Activated T-helper 1 cell treated with anti-CD3 and anti-CD28 coated beads, Interleukin-12 subunit alpha, Interleukin-12 subunit beta, Interleukin-2, Interleukin-4 antibody, amounts not matched to agents 30 ng/mL and 10 ng/mL and 1 ng/mL, durations not matched to agents 14 hours and 24 hours and 36 hours (primary cell): ENCODE data around the gene LIPT2. TPM values are rescaled to one million over a fixed set of nuclear protein-coding genes. Genes with fewer than 3 reads are reported as not detected.
"Not testable (repeated sequence)": the region's sequence is repeated elsewhere in the genome, so short reads cannot be mapped to it uniquely, and the experiment has no call there.

Source experiments
- DNase-seq: peaks from one replicate; pipeline ENCODE4 v3.0.0; 2021; ENCODE audit warnings: low spot score
- H3K27ac Mint-ChIP-seq: one replicate; pipeline ENCODE4 v1.8.0; 2021; ENCODE audit warnings: mild to moderate bottlenecking, mixed read lengths
- H3K27me3 Mint-ChIP-seq: one replicate; pipeline ENCODE4 v1.8.0; 2022; ENCODE audit warnings: mild to moderate bottlenecking, moderate library complexity, mixed read lengths; ENCODE audit not compliant: insufficient read depth
- H3K36me3 Mint-ChIP-seq: one replicate; pipeline ENCODE4 v1.8.0; 2021; ENCODE audit warnings: low read depth, mixed read lengths
- H3K4me1 Mint-ChIP-seq: one replicate; pipeline ENCODE4 v1.8.0; 2021; ENCODE audit warnings: low read depth, mixed read lengths
- H3K4me3 Mint-ChIP-seq: one replicate; pipeline ENCODE4 v1.8.0; 2021; ENCODE audit warnings: mild to moderate bottlenecking, moderate library complexity, mixed read lengths
- H3K9me3 Mint-ChIP-seq: one replicate; pipeline ENCODE4 v1.8.0; 2021; ENCODE audit warnings: mixed read lengths
- intact Hi-C: fragments of 100-400 bp; cut with micrococcal nuclease; formaldehyde crosslinking; loops from one replicate; pipeline ENCODE4 v1.15.1; 2024
- total RNA-seq: library from RNA; stranded (reverse); gene quantifications from 2 replicates; pipeline ENCODE4 v1.2.3, GENCODE V29; 2022

Gene LIPT2
- 2.7 and 3.4 TPM in 2 replicates for total RNA-seq

DNA sequence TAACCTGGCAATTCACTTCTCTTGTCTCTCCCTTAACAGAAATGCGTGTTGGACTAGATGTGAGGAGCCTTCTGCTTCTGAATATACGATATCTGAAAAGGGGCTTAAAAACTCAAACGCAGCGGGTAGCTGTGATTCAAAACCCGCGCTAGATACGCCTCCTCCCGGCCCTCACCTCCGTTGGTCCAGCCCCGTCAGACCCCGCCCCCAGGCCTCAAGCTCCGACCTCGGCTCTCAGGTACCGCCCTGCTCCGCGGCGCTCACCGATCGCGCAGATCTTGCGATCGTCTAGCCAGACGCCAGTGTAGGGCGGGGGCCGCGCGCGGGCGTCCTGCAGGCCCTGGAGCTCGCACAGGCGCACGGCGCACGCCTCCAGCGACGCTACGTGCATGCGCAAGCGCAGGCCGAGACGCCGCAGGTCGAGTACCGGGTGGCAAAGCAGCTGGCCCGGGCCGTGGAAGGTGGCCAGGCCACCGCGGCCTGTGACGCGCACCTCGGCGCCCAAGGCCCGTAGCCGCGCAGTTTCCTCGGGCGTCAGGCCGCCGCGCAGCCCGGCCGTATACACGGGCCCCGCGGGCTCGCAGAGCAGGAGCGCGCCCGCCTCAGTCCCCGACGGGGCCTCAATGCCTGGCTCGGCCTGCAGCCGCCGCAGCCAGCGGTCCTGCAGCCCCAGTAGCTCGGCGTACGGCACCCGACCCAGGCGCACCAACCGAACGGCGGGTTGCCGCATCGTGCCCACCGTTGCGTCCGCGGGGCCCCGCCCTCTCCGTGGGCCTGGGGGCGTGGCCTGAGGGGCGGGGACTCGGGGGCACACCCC lies at the start of gene LIPT2:
Gene LIPT2, minus strand, starts transcription at position 751 of the 817 bp plus-strand sequence. Its CDS starts 21 bp downstream, at position 730.
- Mint-ChIP-seq H3K27ac (peak within 1 kb of the TSS; percentile 83), H3K4me3 (peak within 1 kb of the TSS; percentile 86), H3K9me3 (no peaks in the 10 kb centered on the region), H3K27me3 (peaks cover 8% of the 10 kb centered on the region), H3K4me1 (peaks cover 21% of the 10 kb centered on the region), H3K36me3 (no peaks in the 10 kb centered on the region)
- intact Hi-C loops: loop anchor here (1.0 to 5.0 kb wide), 10 partner anchors 40 to 896 kb away; partner anchors contain the start of genes C2CD3, FAM168A, PGM2L1 and POLD3
- DNase-seq: peak; percentile 96

DNA sequence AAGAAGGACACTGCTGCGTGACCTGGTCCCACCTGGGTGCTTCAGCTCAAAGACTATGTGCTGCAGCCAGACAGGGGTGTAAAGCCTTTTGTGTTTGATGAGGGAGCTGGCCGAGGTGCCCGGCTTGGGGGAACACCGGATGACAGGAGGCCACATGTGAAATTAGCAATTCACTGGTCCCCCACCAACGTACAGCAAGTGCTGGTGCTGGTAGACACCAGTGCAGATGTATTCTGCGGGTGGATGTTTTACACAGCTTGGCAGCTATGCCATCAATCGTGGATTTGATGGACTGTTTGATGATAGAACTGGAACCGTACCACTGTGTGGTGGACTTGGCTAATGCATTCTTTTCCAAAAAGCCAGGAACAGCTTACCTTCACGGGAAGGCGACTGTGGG lies 47.9 kb upstream of the LIPT2 start:
- no peaks in the 10 kb centered on the region for H3K36me3 Mint-ChIP-seq
- DNase-seq: no peak
- H3K27me3 Mint-ChIP-seq: peaks cover 8% of the 10 kb centered on the region
- no peak overlapping the region for H3K27ac Mint-ChIP-seq
- peaks cover 36% of the 10 kb centered on the region for H3K9me3 Mint-ChIP-seq
- intact Hi-C loops: no loop called here
- H3K4me3 Mint-ChIP-seq: no peak overlapping the region
- H3K4me1 Mint-ChIP-seq: no peaks in the 10 kb centered on the region

DNA sequence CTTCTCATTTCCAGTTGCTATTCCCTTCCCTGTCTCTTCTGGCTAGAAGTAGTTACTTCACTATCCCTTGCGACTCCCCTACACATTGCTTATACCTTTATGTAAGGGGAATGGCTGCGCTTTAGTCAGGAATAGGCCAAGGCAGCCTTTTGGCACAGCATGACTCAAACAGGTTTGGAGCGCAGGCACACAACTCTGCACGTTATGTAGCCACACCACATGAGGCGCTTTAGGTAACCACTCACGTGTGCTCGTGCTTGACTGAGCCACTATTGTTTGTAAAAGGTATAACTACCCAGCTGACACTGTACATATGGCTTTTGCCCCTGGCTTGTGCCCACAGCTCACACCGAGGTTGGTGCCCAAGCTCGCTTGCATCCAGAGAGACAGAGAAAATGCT lies 46.7 kb upstream of the LIPT2 start:
- H3K27me3 Mint-ChIP-seq: peaks cover 8% of the 10 kb centered on the region
- no peaks in the 10 kb centered on the region for H3K36me3 Mint-ChIP-seq
- intact Hi-C loops: no loop called here
- no peaks in the 10 kb centered on the region for H3K4me1 Mint-ChIP-seq
- peaks cover 36% of the 10 kb centered on the region for H3K9me3 Mint-ChIP-seq
- DNase-seq: no peak
- no peak overlapping the region for H3K4me3 Mint-ChIP-seq
- no peak overlapping the region for H3K27ac Mint-ChIP-seq

DNA sequence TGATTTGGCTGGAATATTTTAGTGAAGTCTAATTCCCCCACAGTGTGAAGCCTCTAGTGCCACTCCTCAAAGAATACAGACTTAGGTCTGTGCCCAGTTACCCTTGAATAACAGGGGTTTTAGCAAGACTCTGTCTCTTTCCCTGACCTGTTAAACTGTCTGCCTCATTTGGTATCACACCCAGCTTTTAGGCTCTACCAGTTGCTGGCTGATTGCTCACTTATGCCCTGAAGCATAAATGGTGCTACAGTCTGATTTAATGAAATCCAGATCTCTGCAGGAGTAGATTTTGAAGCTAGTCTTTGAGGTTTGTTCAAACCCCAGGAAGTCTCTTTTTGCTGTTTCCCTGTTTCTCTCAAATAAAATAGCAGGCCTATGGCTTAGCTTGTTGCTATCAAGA lies 45.2 kb upstream of the LIPT2 start:
- DNase-seq: no peak
- intact Hi-C loops: no loop called here
- H3K27ac Mint-ChIP-seq: no peak overlapping the region
- H3K27me3 Mint-ChIP-seq: peaks cover 8% of the 10 kb centered on the region
- H3K4me1 Mint-ChIP-seq: no peaks in the 10 kb centered on the region
- no peaks in the 10 kb centered on the region for H3K36me3 Mint-ChIP-seq
- H3K4me3 Mint-ChIP-seq: no peak overlapping the region
- H3K9me3 Mint-ChIP-seq: peaks cover 24% of the 10 kb centered on the region

DNA sequence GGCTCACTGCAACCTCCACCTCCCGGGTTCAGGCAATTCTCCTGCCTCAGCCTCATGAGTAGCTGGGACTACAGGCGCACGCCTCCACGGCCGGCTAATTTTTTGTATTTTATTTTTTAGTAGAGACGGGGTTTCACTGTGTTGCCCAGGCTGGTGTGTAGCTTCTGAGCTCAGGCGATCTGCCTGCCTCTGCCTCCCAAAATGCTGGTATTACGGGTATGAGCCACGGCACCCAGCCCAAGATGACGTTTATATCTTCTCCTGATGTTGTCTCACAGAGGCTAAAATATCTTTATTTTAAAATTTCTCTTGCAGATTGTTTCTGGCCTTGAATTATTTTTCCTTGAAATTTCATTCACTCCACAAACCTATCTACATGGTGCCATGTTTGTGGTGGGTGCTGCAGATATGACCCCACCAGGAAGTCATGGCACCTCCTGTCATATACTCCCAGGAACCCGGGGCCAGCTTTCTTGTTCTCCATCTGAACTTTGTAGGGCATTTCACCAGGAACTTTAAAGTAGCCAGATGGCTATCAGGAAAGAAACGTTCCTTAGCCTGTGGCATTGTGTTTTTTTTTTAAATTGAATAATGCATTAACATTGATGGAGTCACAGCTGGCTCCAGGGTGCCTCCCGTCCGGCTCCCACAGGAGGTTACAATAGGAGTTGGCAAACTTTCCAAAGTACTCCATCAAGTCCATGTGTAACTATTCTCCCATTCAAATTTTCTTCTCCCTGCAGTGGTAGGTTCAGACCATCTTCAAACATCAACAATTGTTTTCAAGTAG lies 42.0 kb upstream of the LIPT2 start:
- Mint-ChIP-seq H3K36me3 (no peaks in the 10 kb centered on the region), H3K27ac (no peak overlapping the region), H3K4me1 (no peaks in the 10 kb centered on the region), H3K9me3 (peaks cover 7% of the 10 kb centered on the region), H3K4me3 (no peak overlapping the region), H3K27me3 (peaks cover 8% of the 10 kb centered on the region)
- no peak for DNase-seq
- intact Hi-C loops: no loop called here

DNA sequence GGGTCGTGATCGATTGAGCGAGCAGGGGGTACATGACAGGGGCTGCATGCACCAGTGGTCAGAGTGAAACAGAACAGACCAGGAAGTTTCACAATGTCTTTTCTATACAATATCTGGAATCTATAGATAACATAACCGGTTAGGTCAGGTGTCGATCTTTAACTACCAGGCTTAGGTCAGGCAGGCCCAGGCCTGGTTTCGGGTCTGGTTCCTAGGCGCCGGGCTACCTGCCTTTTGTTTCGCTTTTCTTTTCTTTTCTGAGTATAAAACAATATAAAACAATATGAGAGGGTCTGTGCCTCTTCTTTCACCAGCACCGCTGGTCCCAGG lies 41.4 kb upstream of the LIPT2 start:
- H3K36me3 Mint-ChIP-seq, DNase-seq, H3K4me3 Mint-ChIP-seq, H3K27ac Mint-ChIP-seq, H3K27me3 Mint-ChIP-seq, intact Hi-C loops, H3K4me1 Mint-ChIP-seq, H3K9me3 Mint-ChIP-seq: not testable (repeated sequence)

DNA sequence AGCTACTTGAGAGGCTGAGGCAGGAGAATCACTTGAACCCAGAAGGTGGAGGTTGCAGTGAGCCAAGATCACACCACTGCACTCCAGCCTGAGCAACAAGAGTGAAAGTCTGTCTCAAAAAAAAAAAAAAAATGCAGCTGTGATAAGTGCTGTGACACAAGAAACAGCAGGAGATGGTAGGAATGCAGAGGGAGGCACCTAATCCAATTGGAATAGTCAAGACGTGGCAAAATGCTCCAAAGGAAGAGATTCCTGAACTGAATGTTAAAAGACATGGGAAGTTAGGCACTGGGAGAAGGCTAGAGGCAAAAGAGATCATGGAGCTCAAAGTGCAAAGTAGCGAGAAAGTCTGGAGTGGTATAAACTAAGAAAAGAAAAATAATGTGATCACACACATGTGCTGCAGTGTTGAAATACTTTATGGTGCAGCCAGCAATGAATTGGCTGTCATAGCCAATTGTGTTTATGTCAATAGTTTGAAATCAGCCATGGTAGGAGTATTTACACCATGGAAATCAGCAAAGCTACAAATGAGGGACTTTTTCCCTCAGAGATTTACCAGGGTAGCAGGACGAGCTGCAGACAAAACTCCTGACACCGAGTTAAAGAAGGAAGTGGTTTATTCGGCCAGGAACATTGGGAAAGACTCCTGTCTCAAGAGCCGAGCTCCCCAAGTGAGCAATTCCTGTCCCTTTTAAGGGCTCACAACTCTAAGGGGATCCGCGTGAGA lies 40.9 kb upstream of the LIPT2 start:
- Mint-ChIP-seq H3K4me3 (no peak overlapping the region), H3K27ac (no peak overlapping the region), H3K4me1 (no peaks in the 10 kb centered on the region), H3K9me3 (peaks cover 7% of the 10 kb centered on the region), H3K27me3 (peaks cover 10% of the 10 kb centered on the region), H3K36me3 (no peaks in the 10 kb centered on the region)
- DNase-seq: no peak
- intact Hi-C loops: no loop called here

DNA sequence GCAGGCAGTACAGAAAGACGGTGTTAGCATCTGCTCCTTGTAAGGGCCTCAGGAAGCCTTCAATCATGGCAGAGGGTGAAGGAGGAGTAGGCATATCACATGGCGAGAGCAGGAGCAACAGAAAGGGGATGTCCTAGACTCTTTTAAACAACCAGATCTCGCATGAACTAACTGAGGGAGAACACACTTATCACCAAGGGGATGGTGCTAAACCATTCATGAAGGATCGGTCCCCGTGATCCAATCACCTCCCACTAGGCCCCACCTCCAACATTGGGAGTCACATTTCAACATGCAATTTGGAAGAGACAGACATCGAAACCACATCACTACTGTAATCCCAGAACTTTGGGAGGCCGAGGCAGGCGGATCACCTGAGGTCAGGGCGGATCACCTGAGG lies 39.9 kb upstream of the LIPT2 start:
- H3K27me3 Mint-ChIP-seq: peaks cover 6% of the 10 kb centered on the region
- H3K4me3 Mint-ChIP-seq: no peak overlapping the region
- peaks cover 7% of the 10 kb centered on the region for H3K9me3 Mint-ChIP-seq
- no peak overlapping the region for H3K27ac Mint-ChIP-seq
- no peaks in the 10 kb centered on the region for H3K4me1 Mint-ChIP-seq
- intact Hi-C loops: no loop called here
- H3K36me3 Mint-ChIP-seq: no peaks in the 10 kb centered on the region
- DNase-seq: no peak

DNA sequence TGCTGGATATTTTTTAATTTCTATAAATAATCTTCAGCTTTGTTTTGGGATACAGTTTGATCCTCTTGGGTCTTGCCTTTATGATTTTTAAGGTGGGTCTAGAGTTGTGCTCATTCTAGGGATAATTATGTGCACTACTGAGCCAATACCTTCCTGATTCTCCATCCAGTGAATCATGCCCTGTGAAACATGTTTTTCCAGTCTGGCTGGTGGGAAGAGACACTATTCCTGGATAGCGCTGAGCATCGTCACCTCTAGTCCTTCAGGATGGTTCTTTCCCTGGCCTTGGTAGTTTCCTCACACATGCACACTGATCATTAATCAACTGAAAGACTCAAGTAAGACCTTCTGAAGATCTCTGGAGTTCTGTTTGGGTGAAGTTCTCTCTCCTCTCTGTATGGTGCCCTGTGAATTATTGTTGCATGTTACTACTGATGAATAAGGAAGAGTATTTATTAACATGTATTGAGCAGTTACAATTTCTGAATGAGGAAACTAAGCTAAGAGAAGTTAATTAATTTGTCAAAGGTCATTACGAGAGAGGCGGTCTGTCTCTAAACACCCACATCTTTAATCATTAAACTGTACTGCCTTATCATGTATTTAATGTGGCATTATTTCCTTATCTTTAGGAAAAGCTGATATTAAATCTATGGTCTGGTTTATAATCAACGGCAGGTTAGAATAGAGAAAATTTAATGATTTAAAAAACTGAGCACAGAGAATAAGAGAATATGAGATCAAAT lies 39.1 kb upstream of the LIPT2 start:
- H3K36me3 Mint-ChIP-seq: no peaks in the 10 kb centered on the region
- no peak overlapping the region for H3K4me3 Mint-ChIP-seq
- intact Hi-C loops: no loop called here
- peaks cover 3% of the 10 kb centered on the region for H3K9me3 Mint-ChIP-seq
- DNase-seq: no peak
- H3K27me3 Mint-ChIP-seq: peaks cover 6% of the 10 kb centered on the region
- H3K27ac Mint-ChIP-seq: no peak overlapping the region
- H3K4me1 Mint-ChIP-seq: no peaks in the 10 kb centered on the region

DNA sequence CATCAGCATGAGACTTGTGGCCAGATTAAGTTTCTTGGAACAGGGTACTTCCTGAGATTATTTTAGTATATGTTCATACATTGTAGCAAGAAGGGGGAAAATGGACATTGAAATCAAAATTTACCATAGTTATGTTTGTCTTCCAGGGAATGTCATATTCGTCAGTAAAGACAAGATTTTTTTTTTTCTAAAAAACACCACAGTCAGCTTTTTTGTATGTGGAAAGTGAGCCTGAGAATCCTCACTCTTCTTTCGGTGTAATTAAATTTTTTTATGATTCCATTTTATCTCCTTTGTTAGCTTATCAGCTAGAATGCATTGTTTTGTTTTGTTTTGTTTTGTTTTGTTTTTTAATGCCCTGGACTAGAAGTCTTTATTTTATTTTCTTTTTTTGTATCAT lies 31.5 kb upstream of the LIPT2 start:
- no peaks in the 10 kb centered on the region for H3K36me3 Mint-ChIP-seq
- peaks cover 11% of the 10 kb centered on the region for H3K27me3 Mint-ChIP-seq
- no peak overlapping the region for H3K27ac Mint-ChIP-seq
- DNase-seq: no peak
- no peaks in the 10 kb centered on the region for H3K4me1 Mint-ChIP-seq
- H3K4me3 Mint-ChIP-seq: no peak overlapping the region
- H3K9me3 Mint-ChIP-seq: no peaks in the 10 kb centered on the region
- intact Hi-C loops: no loop called here

DNA sequence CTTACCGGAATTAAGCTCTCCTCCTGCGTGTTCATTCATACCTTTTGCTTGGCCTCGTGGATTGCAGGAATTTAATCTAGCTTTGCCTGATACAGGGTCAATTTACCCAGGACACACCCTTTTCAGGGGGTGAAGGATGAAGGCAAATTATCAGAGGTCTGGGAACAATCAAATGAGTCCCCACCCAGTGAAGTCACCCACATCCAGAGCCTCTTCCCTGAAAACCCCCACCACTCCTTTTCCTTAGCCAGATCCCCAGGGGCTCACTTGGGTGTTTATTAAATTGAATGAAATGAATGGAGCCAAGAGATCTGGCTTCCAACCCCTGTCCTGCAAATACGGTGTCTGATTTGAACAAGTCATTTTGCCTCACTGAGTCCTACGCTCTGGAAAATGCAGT lies 31.0 kb upstream of the LIPT2 start:
- H3K4me1 Mint-ChIP-seq: no peaks in the 10 kb centered on the region
- no peaks in the 10 kb centered on the region for H3K36me3 Mint-ChIP-seq
- H3K27me3 Mint-ChIP-seq: peaks cover 10% of the 10 kb centered on the region
- H3K4me3 Mint-ChIP-seq: no peak overlapping the region
- intact Hi-C loops: no loop called here
- H3K9me3 Mint-ChIP-seq: no peaks in the 10 kb centered on the region
- H3K27ac Mint-ChIP-seq: no peak overlapping the region
- DNase-seq: no peak

DNA sequence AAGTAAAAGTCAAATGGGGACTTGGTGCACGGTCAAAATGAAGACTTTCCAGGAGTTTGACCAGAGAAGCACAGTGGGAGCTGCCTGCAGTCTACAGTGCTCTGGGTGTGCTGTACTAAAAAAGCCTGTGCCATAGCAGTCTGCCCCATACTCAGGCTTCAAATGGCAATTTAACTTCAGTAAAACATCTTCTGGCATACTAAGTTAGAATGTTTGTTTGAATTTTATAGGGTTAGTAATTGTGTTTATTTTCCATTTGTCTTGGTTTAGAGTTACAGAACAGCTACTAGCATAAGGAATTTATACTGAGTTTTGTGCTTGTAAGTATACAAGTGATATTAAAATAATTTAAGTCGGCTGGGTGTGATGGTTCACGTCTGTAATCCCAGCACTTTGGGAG lies 29.3 kb upstream of the LIPT2 start:
- H3K27me3 Mint-ChIP-seq: peaks cover 8% of the 10 kb centered on the region
- H3K36me3 Mint-ChIP-seq: no peaks in the 10 kb centered on the region
- intact Hi-C loops: no loop called here
- no peaks in the 10 kb centered on the region for H3K9me3 Mint-ChIP-seq
- H3K4me1 Mint-ChIP-seq: no peaks in the 10 kb centered on the region
- H3K27ac Mint-ChIP-seq: no peak overlapping the region
- no peak overlapping the region for H3K4me3 Mint-ChIP-seq
- DNase-seq: no peak
